ENCODE measurements around the gene RASA2.
A peak's percentile ranks its signal among the peaks of the same experiment; 100 is the strongest.
"Not testable (repeated sequence)": the region's sequence is repeated elsewhere in the genome, so short reads cannot be mapped to it uniquely, and the experiment has no call there.

The RASA2 gene

GRCh38 chr3:141457624-141458236 lies 29.1 kb upstream of the RASA2 start:
- DNase-seq: no peak

GRCh38 chr3:141459008-141459407 lies 27.8 kb upstream of the RASA2 start:
- DNase-seq: no peak

GRCh38 chr3:141460097-141460704 lies 26.6 kb upstream of the RASA2 start:
- DNase-seq: peak; percentile 77

GRCh38 chr3:141462176-141462859 lies 24.5 kb upstream of the RASA2 start:
- DNase-seq: peak; percentile 45

- DNase-seq: no peak
Observed at GRCh38 chr3:141465221-141465620, 21.6 kb upstream of the RASA2 start.

- no peak for DNase-seq
Observed at GRCh38 chr3:141466633-141467169, 20.1 kb upstream of the RASA2 start.

- no peak for DNase-seq
Observed at GRCh38 chr3:141469720-141470119, 17.1 kb upstream of the RASA2 start.

- DNase-seq: no peak
Observed at GRCh38 chr3:141471160-141471559, 15.7 kb upstream of the RASA2 start.

- no peak for DNase-seq
Observed at GRCh38 chr3:141476033-141476432, 10.8 kb upstream of the RASA2 start.

GRCh38 chr3:141477224-141477623 lies 9.6 kb upstream of the RASA2 start:
- DNase-seq: no peak

GRCh38 chr3:141478139-141478538 lies 8.7 kb upstream of the RASA2 start:
- DNase-seq: no peak

- DNase-seq: not testable (repeated sequence)
Observed at GRCh38 chr3:141478840-141479239, 8.0 kb upstream of the RASA2 start.

- no peak for DNase-seq
Observed at GRCh38 chr3:141482245-141482922, 4.4 kb upstream of the RASA2 start.

GRCh38 chr3:141484701-141485287 lies 2.0 kb upstream of the RASA2 start:
- no peak for DNase-seq

- DNase-seq: no peak
Observed at GRCh38 chr3:141485641-141486495, 959 bp upstream of the RASA2 start.

GRCh38 chr3:141486496-141486745 lies 406 bp upstream of the RASA2 start:
- DNase-seq: no peak

GRCh38 chr3:141487521-141488252 lies 860 bp downstream of the RASA2 start:
- DNase-seq: peak; percentile 96

GRCh38 chr3:141489203-141489602 lies 2.4 kb downstream of the RASA2 start:
- DNase-seq: no peak

GRCh38 chr3:141491081-141491480 lies 4.3 kb downstream of the RASA2 start:
- DNase-seq: no peak

- no peak for DNase-seq
Observed at GRCh38 chr3:141491929-141492328, 5.1 kb downstream of the RASA2 start.

- DNase-seq: no peak
Observed at GRCh38 chr3:141493184-141493583, 6.4 kb downstream of the RASA2 start.

- DNase-seq: not testable (repeated sequence)
Observed at GRCh38 chr3:141497589-141497988, 10.8 kb downstream of the RASA2 start.

Measured in COR-L47 (cell line).